IPS-18a (cell line): ENCODE results near the gene ULBP2.
"Not testable (repeated sequence)": the region's sequence is repeated elsewhere in the genome, so short reads cannot be mapped to it uniquely, and the experiment has no call there.

Experiments
- H3K27ac ChIP-seq: one replicate; pipeline ENCODE4 v1.5.1; 2013; ENCODE audit warnings: low read length
- H3K27me3 ChIP-seq: one replicate; pipeline ENCODE4 v1.6.1; 2013; ENCODE audit warnings: mild to moderate bottlenecking, low read length; ENCODE audit not compliant: control insufficient read depth, insufficient read depth
- H3K36me3 ChIP-seq: one replicate; pipeline ENCODE4 v1.6.1; 2013; ENCODE audit warnings: low read depth, low read length; ENCODE audit not compliant: control insufficient read depth
- H3K4me1 ChIP-seq: one replicate; pipeline ENCODE4 v1.6.1; 2013; ENCODE audit warnings: low read depth, low read length; ENCODE audit not compliant: control insufficient read depth
- H3K4me3 ChIP-seq: one replicate; pipeline ENCODE4 v1.5.1; 2013; ENCODE audit warnings: low read length
- H3K9ac ChIP-seq: one replicate; pipeline ENCODE4 v1.6.1; 2013; ENCODE audit warnings: mild to moderate bottlenecking, low read length, moderate library complexity
- H3K9me3 ChIP-seq: one replicate; pipeline ENCODE4 v1.6.1; 2013; ENCODE audit warnings: low read depth, low read length; ENCODE audit not compliant: control insufficient read depth

The ULBP2 gene

DNA sequence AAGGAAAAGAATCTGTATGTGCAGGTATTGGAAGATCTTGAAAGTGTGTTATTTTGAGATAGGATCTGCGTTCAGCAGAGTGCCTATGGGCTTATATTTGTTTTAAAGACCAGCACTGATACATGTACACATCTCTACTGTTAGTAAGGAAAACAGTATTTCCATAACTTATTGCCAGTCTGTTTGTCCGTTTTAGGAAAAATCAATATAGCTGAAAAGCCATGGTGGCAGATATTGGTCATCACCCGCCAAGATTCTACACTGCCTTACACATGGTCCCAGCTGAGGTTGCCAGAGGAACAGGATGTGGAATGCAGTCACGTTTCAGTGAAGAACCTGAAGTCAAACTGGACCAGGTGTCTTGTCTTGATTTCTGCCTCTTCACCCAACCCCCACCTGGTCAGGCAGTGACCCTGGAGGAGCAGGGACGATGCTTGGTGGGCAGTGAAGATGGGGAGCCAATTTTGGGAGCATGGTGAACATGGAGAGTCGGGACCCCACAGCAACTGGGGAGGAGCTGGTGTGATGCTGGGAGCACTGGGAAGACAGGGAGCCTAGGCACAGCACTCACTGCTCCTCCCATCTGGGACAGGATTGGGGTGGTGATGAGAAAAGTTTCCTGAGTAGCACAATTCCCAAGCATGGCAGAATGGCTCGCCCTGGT is 14.0 kb downstream of the ULBP2 start:
- H3K9me3 ChIP-seq, H3K4me1 ChIP-seq: not testable (repeated sequence)
- H3K27me3 ChIP-seq: peaks cover 99% of the 10 kb centered on the region

DNA sequence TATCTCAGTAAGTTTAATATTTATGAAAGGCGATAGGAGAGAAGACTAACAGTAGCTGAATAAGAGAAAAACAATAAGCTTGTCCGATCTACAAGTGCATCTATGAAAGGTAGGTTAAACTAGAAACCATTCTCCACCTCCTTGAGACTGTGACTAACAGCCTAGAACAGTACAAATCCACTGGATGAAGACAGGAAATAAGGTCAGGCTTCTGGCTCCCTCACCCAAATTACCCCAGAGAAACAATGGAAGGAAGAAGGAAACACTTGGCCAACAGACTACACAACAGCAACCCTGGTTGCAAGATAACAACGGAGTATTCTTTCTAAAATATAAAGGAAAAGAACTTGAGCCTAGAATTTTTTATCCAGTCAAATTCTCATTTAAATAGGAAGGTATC is 16.3 kb downstream of the ULBP2 start:
- H3K4me3 ChIP-seq, H3K9me3 ChIP-seq, H3K4me1 ChIP-seq, H3K9ac ChIP-seq, H3K36me3 ChIP-seq, H3K27ac ChIP-seq: not testable (repeated sequence)
- H3K27me3 ChIP-seq: peaks cover 98% of the 10 kb centered on the region

More for the DNA sequence above, 14.0 kb downstream of the ULBP2 start:
- not testable (repeated sequence) for H3K36me3 ChIP-seq, H3K4me3 ChIP-seq, H3K27ac ChIP-seq, H3K9ac ChIP-seq

DNA sequence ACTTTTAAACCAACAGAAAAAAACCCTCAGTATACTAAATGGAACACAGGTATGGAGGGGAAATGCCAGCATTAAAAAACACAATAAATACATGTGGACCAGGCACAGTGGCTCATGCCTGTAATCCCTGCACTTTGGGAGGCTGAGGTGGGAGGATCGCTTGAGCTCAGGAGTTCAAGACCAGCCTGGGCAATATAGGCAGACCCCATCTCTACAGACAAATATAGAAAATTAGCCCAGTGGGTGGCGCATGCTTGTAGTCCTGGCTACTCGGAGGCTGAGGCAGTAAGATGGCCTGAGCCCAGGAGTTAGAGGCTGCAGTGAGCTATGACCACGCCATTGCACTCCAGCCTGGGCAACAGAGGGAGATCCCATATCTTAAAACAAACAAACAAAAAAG is 18.0 kb downstream of the ULBP2 start:
- H3K4me1 ChIP-seq, H3K9me3 ChIP-seq, H3K36me3 ChIP-seq, H3K9ac ChIP-seq, H3K27ac ChIP-seq, H3K4me3 ChIP-seq: not testable (repeated sequence)
- H3K27me3 ChIP-seq: peaks cover 99% of the 10 kb centered on the region

DNA sequence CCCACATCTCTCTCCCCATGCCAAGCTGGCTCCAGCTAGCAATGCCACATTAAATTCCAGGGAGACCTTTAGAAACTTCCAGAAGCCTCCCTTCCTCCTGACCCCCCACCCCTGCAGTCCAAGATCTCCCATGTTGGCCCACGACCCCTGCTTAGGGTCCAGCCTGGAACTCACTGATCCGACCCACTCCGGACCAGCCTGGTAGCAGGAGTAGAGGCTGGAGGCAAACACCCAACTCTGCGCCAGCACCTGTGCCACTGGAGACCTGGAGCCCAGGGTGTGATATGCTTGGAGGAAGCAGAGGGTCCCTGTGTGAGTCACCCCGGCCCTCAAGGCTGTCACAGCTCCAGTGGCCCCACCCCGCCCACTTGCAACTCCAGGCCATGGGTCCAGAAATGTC is 18.7 kb downstream of the ULBP2 start:
- Histone ChIP-seq H3K4me1 (no peaks in the 10 kb centered on the region), H3K36me3 (no peaks in the 10 kb centered on the region), H3K9me3 (no peaks in the 10 kb centered on the region), H3K9ac (no peak overlapping the region), H3K27ac (no peak overlapping the region), H3K4me3 (no peak overlapping the region), H3K27me3 (peaks cover 99% of the 10 kb centered on the region)

DNA sequence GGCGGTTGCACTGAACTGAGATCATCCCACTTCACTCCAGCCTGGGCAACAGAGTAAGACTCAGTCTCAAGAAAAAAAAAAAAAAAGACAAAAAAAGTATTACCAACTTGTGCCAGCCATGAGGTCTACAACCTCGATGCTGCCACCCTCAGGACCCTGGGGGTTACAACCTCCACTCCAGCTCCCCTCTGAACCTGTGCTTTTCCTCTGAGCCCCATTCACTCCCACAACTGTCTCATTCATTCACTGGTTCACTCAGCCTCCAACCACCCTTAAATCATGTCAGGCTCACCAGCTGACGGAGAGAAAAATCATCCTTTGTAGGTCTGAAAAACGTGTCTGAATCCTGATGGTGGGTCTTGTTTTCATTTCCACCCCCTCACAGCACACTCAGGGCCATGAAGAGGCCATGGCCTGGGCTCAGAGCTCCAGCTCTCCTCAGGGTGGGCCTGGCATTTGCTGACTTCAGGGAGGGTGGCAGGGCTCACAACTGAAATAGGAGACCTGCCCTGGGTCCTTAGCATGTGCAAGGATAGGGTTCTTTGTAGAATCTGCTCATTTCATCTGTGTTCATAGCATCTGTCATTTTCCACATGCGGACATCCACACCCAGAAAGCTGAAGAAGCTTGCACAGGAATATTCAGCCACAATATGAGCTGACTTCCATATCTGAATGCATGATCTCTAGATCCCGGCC is 20.1 kb downstream of the ULBP2 start:
- H3K27ac ChIP-seq: no peak overlapping the region
- no peaks in the 10 kb centered on the region for H3K4me1 ChIP-seq
- peaks cover 99% of the 10 kb centered on the region for H3K27me3 ChIP-seq
- H3K9me3 ChIP-seq: no peaks in the 10 kb centered on the region
- H3K9ac ChIP-seq: no peak overlapping the region
- H3K4me3 ChIP-seq: no peak overlapping the region
- no peaks in the 10 kb centered on the region for H3K36me3 ChIP-seq

DNA sequence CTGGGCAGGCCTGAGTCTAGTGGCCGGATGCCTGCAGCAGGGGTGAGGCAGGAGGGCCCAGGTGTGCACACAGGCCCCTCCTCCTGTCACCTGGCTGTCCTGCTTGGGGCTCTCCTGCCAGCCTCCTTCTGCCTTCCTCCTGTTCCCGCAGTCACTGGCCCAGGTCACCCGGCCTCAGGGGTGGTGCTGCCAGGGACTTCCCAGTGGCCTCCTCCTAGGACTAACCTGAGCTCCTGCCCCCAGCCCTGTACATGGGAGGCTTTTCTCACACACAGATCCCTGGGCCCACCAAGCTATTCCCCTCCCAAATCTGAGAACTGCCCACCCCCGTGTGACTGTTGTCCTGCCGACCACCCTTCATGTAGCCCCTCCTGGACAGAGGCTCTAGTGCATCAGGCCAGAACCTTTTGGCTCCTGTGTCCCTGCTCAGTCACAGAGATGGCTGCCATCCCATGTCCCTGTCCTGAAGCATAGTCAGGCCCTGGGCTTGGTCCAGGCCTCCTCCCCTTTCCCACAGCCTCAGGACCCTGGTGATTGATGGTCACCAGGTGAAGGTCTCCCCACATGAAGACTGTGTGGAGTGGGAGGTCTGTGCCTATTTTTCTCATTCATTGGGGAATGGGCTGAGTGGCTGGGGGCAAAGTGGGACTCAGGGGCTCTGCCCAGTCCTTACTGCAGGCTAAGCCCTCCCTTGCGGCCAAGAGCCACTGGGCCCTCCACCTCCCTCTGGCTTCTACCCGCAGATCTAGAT is 20.8 kb downstream of the ULBP2 start:
- Histone ChIP-seq H3K36me3 (no peaks in the 10 kb centered on the region), H3K4me1 (no peaks in the 10 kb centered on the region), H3K4me3 (peak overlapping the region; percentile 84), H3K27ac (no peak overlapping the region), H3K9me3 (no peaks in the 10 kb centered on the region), H3K9ac (peak overlapping the region; percentile 83), H3K27me3 (peaks cover 99% of the 10 kb centered on the region)

DNA sequence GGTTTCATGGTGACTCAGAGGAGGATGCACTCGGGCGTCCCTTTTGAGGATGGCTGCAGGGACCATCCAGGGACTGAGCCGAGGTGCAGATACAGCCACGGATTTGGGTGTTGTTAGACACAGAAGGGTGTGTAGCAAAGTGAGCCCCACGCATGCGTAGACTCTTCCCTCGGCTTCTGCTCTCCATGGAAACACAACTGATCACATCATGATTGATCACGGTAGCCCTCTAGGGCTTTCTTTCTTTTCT is 21.3 kb downstream of the ULBP2 start:
- Histone ChIP-seq H3K9ac (peak overlapping the region; percentile 83), H3K36me3 (no peaks in the 10 kb centered on the region), H3K4me3 (peak overlapping the region; percentile 84), H3K27me3 (peaks cover 99% of the 10 kb centered on the region), H3K27ac (no peak overlapping the region), H3K4me1 (no peaks in the 10 kb centered on the region), H3K9me3 (no peaks in the 10 kb centered on the region)

DNA sequence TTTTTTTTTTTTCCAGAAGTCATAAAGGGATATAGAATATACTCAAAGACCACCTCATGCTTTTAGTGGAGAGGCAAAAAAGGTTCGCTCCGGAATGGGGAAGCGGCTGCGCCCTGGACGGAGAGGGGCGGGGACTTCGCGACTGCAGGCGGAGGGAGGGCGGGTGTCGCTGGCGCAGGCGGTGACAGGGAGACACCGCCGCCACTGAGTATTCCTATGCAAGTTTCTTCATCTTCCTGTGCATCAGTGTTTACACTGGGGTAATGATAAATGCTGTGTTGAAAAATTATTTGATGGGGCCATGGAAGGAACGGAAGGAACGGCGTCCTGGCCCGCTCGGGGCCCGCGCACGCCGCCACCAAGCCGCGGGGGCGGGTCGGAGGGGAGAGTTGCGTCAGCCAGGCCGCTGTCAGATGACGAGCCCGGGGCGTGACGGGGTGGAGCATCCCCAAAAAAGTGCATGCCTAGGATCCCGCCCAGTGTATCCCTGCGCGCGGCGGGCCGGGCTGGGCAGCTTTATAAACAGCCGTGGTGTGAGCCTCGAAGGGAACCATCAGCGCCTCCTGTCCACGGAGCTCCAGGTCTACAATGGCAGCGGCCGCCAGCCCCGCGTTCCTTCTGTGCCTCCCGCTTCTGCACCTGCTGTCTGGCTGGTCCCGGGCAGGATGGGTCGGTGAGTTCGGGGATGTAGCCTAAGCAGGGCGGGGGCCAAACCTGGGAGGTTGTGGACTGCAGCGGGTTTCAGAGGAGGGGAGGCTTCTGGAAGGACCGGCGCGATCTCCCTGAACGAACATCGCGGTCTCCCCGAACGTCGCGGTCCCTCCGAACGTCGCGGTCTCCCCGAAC is 21.9 kb downstream of the ULBP2 start, which contains the start of gene ULBP1:
TSS of gene ULBP1 (plus strand) at position 482 of the 846 bp plus-strand sequence. CDS start at position 589, 107 bp downstream.
- no peaks in the 10 kb centered on the region for H3K36me3 ChIP-seq
- peaks cover 99% of the 10 kb centered on the region for H3K27me3 ChIP-seq
- H3K27ac ChIP-seq: no peak within 1 kb of the TSS
- H3K9ac ChIP-seq: peak within 1 kb of the TSS; percentile 83
- no peaks in the 10 kb centered on the region for H3K9me3 ChIP-seq
- no peaks in the 10 kb centered on the region for H3K4me1 ChIP-seq
- peak within 1 kb of the TSS; percentile 84 for H3K4me3 ChIP-seq

DNA sequence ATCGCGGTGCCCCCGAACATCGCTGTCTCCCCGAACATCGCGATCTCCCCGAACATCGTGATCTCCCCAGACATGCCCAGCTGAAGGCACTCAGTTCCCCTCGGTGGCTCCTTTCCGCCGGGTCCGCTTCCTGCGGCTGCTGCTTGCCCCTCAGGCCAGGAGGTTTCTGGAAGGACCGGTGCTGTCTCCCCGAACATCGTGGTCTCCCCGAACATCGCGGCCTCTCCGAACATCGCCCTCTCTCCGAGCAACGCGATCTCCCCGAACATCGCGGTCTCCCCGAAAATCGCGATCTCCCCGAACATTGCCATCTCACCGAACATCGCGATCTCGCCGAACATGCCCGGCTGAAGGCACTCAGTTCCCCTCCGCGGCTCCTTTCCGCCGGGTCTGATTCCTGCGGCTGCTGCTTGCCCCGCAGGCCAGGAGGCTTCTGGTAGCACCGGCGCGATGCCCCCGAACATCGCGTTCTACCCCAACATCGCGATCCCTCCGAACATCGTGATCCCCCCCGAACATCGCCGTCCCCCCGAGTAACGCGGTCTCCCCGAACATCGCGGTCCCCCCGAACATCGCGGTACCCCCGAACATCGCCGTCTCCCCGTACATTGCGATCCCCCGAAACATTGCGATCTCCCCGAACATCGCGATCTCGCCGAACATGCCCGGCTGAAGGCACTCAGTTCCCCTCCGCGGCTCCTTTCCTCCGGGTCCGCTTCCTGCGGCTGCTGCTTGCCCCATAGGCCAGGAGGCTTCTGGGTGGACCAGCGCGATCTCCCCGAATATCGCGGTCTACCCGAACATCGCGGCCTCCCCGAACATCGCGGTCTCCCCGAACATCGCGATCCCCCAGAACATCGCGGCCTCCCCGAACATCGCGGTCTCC is 22.7 kb downstream of the ULBP2 start:
- Histone ChIP-seq H3K27me3 (peaks cover 99% of the 10 kb centered on the region), H3K4me1 (no peaks in the 10 kb centered on the region), H3K4me3 (peak overlapping the region; percentile 84), H3K27ac (no peak overlapping the region), H3K9ac (peak overlapping the region; percentile 33), H3K9me3 (no peaks in the 10 kb centered on the region), H3K36me3 (no peaks in the 10 kb centered on the region)

DNA sequence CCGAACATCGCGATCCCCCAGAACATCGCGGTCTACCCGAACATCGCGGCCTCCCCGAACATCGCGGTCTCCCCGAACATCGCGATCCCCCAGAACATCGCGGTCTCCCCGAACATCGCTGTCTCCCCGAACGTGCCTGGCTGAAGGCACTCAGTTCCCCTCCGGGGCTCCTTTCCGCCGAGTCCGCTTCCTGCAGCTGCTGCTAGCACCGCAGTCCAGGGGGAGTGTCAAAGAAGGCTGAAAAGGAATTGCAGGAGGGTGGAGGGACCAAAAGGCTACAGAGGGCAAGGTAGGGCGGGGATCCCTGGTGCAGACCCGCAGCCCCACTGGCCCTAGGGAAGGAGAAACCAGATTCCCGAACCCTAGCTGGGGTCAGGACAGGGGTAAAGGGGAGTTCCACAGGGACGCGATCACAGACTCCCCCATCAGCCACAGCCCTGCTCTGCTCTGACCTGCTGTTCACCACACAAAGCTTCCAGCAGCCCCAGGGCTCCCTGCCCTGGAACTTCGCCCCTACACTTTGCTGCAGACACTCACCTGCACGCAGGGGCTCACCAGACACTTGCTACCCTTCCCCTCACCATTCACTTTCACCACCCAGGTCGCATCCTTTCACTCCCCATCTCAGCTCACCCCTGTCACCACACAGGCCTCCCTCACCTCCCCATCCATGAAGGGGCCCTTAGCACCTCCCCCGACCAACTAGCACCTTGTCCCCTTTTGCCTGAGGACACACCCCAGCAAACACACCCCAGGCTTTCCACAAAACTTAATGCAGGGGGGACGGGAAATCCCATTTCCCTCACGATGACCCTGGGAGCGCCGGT is 23.6 kb downstream of the ULBP2 start:
- Histone ChIP-seq H3K9me3 (no peaks in the 10 kb centered on the region), H3K9ac (no peak overlapping the region), H3K4me3 (peak overlapping the region; percentile 84), H3K36me3 (no peaks in the 10 kb centered on the region), H3K4me1 (no peaks in the 10 kb centered on the region), H3K27ac (no peak overlapping the region), H3K27me3 (peaks cover 99% of the 10 kb centered on the region)
